AML-193 (cell line): ENCODE measurements around the gene LSP1.
"Not testable (repeated sequence)": the region's sequence is repeated elsewhere in the genome, so short reads cannot be mapped to it uniquely, and the experiment has no call there.

ENCODE experiments used
- DNase-seq, 2 experiments: peaks; one replicate each; lab custom pipeline; 2025; lab: John Stamatoyannopoulos, UW

The LSP1 gene, protein sequence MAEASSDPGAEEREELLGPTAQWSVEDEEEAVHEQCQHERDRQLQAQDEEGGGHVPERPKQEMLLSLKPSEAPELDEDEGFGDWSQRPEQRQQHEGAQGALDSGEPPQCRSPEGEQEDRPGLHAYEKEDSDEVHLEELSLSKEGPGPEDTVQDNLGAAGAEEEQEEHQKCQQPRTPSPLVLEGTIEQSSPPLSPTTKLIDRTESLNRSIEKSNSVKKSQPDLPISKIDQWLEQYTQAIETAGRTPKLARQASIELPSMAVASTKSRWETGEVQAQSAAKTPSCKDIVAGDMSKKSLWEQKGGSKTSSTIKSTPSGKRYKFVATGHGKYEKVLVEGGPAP

DNA sequence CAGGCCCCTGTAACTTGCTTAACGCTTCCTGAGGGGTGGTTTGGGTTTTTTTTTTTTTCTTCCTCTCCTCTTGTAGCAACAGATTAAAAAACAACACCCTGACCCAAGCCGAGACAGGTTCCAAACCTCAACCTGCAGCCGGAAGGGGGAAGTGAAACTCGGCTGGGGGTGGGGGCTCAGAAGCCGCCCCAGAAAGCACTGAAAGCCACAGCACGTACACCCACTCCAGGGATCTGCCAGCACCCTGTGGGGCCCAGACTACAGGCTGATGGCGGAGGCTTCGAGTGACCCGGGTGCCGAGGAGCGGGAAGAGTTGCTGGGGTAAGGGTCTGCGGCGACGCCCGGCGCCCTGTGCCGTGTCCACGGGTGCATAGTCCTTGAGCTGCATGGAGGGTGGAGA lies at the start of gene LSP1:
Gene LSP1, plus strand, starts transcription at position 208 of the 400 bp plus-strand sequence. Its CDS starts 61 bp downstream, at position 269.
- DNase-seq, result peak; percentile 65 to 72

DNA sequence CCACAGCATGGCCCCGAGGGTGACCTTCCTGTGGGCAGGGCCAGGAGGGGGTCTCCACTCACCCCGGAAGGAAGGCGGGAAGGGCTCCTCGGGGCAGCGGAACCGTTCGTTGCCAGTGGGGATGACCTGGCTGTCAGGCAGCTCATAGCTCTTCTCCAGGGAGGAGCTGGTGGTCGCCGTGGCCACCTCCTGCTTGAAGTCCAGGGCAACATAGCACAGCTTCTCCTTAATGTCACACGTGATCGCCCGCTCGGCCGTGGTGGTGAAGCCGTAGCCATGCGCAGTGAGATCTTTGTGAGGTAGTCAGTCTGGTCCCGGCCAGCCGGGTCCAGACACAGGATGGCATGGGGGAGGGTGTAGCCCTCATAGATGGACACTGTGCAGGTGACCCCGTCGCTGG lies 49.6 kb upstream of the LSP1 start:
- DNase-seq, result no peak

DNA sequence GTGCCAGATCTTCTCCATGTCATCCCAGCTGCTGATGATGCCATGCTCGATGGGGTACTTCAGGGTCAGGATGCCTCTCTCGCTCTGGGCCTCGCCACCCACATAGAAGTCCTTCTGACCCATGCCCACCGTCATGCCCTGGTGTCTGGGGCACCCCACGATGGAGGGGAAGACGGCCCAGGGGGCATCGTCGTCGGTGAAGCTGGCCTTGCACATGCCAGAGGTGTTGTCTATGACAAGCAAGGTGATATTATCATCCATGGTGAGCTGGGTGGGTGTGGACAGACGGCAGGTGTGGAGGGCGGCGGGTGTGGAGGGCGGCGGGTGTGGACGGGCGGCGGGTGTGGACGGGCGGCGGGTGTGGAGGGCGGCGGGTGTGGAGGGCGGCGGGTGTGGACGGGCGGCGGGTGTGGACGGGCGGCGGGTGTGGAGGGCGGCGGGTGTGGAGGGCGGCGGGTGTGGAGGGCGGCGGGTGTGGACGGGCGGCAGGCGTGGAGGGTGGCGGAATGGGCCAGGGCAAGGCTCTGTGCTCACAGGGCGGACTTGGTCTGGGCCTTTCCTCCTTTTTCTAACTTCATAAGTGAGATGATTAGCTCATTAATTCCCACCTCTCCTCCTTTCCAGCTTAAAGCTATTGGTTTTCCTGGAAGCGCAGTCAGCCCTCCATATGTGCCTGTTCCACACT lies 48.9 kb upstream of the LSP1 start:
- not testable (repeated sequence) for DNase-seq

DNA sequence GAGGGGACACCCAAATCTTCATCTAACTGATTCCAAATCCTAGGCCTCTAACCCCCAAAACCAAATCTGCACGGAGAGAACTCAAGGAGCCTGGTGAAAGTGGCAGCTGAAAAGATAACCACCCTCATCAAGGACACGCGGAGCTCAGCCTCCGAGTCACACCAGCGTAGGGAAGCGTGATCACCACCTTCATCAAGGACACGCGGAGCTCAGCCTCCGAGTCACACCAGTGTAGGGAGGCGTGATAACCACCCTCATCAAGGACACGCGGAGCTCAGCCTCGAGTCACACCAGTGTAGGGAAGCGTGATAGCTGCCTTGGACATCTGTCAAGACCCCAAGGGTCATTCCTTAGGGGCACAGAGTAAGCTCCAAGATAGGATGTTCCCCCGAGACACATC lies 47.4 kb upstream of the LSP1 start:
- no peak for DNase-seq

DNA sequence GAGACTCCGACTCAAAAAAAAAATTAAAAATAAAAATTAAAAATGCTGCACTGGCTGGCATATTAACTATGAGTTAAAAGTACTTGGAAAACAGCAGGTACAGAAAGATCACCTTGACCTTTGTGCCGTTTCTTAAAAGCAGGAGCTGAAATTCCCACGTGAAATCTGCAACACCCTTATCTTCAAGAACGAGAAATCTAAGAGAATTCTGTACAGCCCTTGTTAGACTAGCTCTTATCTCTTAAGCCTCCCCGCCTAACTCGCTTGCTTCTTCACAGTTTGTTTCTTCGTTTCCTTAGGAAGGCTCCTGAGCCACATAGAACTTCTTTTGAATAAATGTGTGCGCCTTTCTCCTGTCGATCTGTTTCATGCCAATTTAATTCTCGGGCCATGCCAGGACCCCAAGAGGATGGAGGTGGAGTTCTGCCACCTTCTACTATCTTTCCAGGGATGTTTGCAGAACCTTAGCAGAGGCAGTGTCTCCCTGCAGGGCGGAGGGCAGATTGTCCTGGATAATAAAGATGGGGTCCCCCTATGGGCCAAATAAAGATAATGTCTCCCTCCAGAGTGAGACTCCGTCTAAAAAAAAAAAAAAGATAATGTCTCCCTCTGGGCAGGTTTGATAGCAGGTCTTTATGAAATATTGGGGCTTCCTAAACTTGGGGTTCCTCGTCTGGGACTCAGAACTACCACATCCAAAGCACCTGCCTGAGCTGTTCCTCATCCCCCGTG lies 45.5 kb upstream of the LSP1 start:
- DNase-seq, result no peak

DNA sequence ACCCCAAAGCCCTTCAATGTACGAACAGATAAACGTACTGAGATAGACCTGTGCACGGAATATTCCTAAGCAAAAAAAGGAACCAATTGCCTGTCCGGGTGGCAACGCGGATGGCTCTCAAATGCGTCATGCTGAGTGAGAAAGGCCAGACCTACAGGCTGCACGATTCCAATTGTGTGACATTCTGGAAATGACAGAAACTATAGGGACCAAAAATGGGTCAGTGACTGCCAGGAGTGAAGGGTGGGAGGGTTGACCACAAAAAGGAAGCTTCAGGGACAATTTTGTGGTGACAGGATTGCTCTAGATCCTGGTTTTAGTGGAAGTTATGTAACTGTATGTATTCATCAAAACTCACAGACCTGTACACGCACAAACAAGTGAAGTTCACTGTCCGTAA lies 42.1 kb upstream of the LSP1 start:
- DNase-seq, result peak; percentile 57 to 67

DNA sequence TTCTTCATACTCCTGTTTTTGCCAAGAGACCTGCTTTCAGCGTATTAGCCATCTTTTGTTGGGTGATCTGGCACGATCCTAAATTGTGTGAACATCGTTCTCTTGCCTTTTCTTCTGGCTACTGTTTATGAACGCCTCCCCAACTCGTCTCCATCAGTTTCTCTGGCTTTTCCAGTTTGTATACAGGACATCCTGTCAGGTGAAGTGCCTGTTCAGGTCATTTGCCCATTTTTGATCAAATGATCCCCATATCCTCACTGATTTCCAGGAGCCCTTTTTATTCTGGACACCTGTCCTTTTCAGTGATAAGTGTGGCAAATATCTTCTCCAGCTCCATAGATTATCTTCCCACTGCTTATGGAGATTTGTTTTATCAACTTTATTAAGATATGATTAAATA lies 40.6 kb upstream of the LSP1 start:
- DNase-seq, result no peak

DNA sequence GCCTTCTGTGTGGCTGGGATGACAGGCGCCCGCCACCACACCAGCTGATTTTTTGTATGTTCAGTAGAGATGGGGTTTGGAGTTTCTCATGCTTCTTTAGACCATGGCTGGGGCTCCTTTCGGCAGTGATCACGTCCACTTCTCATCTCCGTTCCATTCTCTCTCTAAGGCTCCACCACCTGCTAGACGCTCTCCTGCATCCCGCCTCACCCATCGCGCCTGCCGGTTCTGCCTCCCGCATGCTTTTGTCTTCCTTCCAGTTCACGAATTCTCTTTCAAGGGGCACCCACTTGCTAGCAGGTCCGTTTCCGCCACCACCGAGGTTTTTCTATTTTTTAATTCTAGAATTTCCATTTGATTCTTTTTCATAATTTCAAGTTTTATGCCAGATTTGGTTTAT lies 40.1 kb upstream of the LSP1 start:
- no peak for DNase-seq

DNA sequence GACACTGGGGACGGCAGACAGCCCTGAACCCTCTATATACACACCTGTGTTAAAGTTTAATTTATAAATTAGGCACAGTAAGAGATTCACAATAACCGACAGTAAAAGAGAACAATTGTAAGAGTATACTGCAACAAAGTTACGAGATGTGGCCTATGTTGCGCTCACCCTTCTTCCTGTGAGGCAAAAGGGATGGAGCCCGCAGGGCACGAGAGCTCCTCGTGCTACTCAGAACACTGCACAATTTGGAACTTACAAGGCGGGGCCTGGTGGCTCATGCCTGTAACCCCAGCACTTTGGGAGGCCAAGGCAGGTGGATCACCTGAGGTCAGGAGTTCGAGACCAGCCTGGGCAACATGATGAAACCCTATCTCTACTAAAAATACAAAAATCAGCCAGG lies 39.5 kb upstream of the LSP1 start:
- not testable (repeated sequence) for DNase-seq

DNA sequence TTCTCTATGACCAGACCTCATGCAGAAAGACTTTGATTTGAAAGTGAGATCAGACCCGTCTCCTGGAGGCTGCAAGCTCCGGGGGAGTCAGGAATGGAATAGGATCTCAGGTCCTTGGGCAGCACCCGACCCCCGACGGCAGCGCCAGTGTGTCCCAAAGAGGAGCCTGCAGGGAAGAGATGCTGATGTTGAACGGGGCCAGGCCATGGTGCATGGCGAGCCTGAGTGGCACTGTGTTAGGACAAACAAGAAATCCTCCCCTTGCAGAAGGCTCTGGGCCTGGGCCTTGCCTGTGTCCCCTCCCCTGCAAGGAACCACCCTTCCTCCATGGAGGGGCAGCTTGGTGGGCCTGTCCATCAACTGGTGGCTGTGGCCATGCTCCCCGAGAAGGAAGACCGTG lies 38.2 kb upstream of the LSP1 start:
- no peak for DNase-seq

DNA sequence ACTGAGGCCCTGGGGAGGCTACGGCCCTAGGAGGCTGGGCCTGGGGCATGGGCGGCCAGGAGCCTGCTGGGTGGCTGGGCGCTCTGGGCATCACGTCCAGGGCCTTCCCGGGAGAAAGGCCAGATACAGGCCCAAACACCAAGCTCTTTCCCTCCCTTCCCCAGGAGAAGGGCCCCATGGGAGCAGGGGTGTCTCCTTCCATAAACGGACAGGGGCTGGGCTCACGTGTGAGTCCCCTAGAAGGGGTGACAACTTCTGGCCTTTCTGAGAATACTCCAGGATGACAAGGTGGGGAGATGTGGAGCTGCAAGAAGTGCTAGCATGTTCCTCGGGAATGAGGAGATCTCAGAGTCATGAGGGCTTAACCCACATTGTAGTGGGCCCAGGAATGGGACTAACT lies 37.6 kb upstream of the LSP1 start:
- no peak for DNase-seq

DNA sequence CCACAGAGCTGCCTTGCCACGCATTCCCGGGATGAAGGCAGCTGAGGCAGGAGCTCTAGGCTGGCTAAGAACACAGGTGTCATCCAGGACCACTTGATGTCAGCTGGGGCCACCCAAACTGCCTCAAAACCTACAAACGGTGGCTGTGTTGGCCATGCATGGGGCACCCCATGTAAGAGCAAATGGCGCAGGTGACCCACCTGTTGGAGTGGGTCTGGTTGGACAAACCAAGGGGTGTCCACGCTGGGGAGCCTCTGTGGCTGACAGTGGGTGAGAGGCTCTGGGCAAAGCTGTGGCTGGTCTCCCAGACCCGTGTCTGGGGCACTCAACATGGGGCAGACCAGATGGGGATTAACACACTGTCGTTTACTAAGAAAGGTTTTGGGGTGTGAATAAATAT lies 37.1 kb upstream of the LSP1 start:
- DNase-seq, result no peak

DNA sequence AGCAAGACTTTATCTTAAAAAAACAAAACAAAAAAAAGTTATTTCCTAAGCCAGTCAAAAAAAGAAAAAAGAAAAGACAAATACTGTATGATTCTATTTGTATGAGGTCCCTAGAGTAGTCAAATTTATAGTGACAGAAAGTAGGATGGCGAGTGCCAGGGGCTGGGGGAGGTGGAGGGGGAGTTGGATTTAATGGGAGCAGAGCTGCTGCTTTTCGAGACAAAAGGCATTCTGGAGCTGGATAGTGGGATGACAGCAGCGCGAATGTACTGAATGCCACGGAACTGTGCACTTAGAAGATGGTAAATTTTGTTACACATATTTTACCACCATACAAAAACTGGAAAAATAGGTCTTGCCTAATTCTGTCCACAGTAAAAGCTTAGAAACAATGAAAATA lies 35.9 kb upstream of the LSP1 start:
- DNase-seq, result no peak

DNA sequence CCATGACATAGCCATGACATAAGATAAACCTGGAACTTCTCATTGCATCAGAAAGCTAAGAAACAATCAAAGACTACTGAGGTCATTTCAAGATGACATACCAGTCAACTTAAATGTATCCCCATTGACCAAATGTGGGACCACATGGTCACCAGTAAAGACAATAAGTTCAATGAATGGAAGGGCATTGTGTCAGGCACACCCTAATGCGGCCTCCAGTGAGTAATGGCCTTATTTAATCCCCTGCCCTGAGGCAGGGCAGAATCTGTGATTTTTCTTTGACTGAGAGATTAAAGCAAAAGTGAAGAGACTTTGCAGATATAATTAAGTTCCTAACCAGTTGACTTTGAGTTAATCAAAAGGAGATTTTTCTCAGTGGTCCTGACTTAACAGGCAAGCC lies 35.4 kb upstream of the LSP1 start:
- DNase-seq, result no peak

DNA sequence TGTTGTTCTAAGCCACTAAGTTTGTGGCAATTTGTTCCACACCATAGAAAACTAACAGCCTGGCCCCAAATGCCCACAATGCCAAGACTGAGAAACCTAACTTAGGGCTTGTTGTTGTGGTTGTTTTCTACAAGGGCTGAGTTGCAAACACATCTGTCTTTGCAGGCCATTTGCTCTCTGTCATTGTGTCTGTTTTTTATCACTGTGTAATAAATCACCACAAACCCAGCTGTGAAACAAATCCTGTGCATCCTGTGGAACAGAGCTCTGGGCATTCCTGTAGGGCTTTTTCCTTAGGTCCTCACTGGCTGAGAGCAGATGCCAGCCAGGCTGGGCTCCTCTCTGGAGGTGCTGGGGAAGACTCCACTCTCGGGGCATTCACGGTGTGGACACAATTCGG lies 33.8 kb upstream of the LSP1 start:
- no peak for DNase-seq

DNA sequence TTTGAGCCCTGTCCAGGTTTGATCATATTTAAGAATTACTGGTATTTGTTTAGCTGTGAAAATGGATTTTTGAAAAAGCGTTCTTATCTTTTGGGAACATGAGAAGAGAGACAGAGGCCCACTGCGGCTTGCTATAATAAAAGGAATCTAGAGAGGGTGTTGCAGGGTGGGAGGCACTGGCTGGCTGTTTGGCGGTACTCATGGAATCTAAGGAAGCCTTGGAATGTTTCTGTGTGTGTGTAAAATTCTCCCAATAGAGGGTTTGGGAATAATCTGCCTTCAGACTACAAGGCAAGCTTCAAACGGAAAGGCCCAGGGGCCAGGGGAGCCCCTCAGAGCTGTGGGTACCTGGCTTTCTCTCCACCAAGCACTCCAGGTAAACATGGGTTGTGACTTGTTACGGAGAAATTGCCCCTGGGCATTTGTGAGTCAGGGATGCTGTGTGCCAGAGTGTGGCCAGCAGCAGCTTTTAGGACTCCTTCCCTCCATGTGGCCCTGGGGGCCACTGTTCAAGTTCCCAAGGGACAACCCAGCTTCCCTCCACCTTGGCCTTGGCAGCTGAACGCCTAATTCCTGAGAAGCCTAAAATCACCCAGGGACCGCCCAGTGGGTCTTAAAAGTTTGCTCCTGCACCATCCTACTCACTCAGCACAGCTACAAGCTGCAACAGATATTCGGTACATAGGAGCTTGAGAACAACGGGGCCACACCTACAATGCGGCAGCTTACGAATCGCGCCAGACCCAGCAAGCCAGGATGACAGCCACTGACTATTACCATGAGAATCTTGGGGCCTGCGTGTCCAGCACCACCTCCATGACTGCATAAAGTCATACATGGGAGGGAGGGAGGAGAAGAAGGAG lies 32.2 kb upstream of the LSP1 start:
- no peak for DNase-seq

DNA sequence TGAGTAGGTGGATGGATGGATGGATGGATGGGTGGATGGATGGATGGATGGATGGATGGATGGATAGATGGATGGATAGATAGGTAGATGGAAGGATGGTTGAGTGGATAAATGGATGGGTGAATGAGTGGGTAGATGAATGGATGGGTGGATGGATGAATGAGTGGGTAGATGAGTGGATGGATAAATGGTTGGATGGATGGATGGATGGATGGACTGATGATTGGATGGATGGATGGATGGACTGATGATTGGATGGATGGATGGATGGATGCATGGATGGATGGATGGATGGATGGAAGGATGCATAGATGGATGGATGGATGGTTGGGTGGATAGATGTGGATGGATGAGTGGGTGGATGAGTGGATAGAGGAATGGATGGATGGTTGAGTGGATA lies 31.3 kb upstream of the LSP1 start:
- no peak for DNase-seq

DNA sequence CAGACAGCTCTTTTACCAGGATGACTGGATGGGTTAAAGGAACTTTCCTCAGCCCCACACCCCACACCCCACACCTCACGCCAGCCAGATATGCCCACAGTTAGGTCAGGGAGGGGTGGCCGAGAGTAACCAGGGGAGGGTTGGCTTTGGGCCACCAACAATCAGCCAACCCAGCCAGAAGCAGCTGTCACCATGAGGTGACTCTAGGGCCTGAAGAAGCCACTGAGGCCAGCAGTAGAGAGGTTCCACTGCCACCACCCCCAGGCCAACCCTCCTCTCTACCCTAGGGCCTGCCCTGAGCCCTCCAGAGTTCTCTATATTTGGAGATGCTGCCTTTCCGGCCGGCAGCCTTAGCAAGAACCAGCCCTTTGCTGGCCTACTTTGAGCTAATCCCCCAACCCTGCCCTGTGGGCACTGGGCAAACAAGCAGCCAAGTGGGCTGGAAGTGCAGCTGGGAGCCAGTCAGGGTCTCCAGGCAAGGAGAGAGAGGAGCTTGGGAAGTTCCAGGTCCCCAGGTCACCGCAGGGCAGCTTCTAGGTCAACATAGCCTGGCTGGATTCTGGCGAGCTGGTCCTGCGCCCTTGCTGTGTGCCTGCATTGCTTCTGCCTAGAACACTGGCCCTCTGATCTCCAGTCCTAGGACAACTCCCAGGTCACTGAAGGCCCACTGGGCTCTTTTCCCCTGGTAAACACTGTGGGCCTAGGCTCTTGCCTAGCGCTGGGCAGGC lies 30.1 kb upstream of the LSP1 start:
- no peak for DNase-seq

DNA sequence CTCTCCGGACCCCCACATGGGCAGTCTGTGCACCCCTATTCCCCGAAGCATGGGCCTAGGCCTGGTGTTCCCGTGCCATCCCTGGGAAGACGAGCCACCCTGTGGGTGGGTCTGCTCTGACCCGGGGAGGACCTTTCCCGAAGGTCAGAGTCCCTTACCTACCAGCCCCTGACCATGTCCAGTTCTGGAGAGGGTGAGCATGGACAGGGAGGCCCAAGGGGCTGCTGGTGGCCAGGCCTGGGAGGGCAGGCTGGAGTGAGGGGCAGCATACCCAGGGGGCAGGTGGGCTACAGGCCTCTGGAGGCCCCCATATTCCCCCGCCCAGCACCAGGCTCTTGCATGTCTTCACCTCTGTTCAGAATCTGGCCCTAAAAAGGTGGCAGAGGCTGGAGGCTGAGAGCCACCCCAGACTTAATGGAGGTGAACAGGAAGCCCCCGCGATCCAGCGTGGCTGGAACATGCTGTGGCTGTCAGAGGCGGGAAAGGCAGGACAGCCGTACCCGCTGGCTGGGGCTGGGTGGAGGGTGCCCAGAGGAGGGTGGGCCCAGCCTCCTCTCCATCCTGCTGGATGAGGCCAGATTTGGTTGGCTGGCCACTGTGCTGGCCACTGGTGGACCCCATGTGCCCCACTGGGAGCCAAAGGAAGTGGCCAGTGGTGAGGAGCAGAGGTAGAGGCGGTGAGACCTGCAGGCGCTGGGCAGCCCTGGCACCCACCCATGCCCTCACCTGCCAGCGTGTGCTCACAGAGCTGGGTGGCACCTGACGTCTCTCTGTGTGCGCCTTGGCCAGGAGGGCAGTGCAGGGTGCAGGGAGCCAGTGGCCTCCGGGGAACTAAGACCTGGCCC lies 29.3 kb upstream of the LSP1 start:
- DNase-seq, result no peak

DNA sequence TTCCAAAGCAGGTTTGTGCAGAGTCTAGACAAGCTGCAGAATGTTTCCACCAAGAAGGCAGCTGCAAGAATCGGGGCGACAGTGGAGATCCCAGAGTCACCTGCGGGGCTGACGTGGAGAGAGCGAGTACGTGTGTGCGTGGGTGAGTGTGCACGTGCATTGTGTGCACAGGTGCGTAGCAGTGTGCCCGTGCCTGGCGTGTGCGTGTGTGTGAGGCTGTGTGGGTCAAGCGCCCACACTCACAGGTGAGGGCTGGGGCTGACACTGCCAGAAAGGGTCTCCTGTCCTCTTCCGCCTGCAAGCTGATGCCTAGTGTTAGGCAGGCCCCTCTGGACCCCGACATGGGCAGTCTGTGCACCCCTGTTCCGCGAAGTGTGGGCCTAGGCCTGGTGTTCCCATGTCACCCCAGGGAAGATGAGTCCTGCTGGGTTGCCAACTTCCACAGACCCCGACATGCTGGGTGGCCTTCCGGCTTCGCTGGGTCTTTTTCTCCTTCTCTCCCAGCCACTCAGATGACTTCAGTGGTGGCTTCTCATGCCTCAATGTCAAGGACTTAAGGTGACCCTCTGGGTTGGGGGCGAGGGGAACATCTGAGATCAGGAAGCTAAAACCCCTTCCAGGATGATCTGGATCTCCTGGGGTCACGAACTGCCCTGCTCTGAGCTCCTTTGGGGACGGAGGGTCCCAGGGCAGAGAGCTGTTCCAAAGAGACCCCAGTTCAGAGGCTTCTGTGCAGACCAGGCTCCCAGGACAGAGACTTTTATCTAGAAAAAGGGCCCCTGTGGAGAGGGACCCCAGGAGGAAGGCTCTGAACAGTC lies 28.5 kb upstream of the LSP1 start:
- no peak for DNase-seq
